Stimulated activated CD4-positive, alpha-beta T cell treated with anti-CD3 and anti-CD28 coated beads, Interleukin-1b, Interleukin-23, amount 100 ng/mL, for 48 hours (primary cell): ENCODE measurements around the gene LRRC75B.
"Not testable (repeated sequence)": the region's sequence is repeated elsewhere in the genome, so short reads cannot be mapped to it uniquely, and the experiment has no call there.

Source experiments
- DNase-seq: peaks from one replicate; pipeline ENCODE4 v3.0.0-alpha.2; 2020

The LRRC75B gene

GRCh38 chr22:24592851-24593558 lies at the start of gene LRRC75B:
Gene LRRC75B, minus strand, starts transcription at chr22:24593073. Its CDS starts 34 bp downstream, at chr22:24593039.
- DNase-seq, result peak; percentile 28

GRCh38 chr22:24642307-24642706 lies 49.4 kb upstream of the LRRC75B start:
- DNase-seq, result not testable (repeated sequence)

- DNase-seq, result not testable (repeated sequence)
Measured at GRCh38 chr22:24636513-24636912, 43.6 kb upstream of the LRRC75B start.

- DNase-seq, result not testable (repeated sequence)
Measured at GRCh38 chr22:24634776-24635389, 42.0 kb upstream of the LRRC75B start.

GRCh38 chr22:24633231-24634023 lies 40.6 kb upstream of the LRRC75B start:
- not testable (repeated sequence) for DNase-seq

GRCh38 chr22:24632642-24633041 lies 39.8 kb upstream of the LRRC75B start:
- not testable (repeated sequence) for DNase-seq

- not testable (repeated sequence) for DNase-seq
Measured at GRCh38 chr22:24631430-24632122, 38.7 kb upstream of the LRRC75B start.

- DNase-seq, result not testable (repeated sequence)
Measured at GRCh38 chr22:24630812-24631427, 38.0 kb upstream of the LRRC75B start.

GRCh38 chr22:24629069-24629468 lies 36.2 kb upstream of the LRRC75B start:
- DNase-seq, result not testable (repeated sequence)

- DNase-seq, result not testable (repeated sequence)
Measured at GRCh38 chr22:24627911-24628310, 35.0 kb upstream of the LRRC75B start.

GRCh38 chr22:24622596-24622995 lies 29.7 kb upstream of the LRRC75B start:
- DNase-seq, result not testable (repeated sequence)

GRCh38 chr22:24621244-24621643 lies 28.4 kb upstream of the LRRC75B start:
- DNase-seq, result not testable (repeated sequence)

- DNase-seq, result not testable (repeated sequence)
Measured at GRCh38 chr22:24614794-24615193, 21.9 kb upstream of the LRRC75B start.

GRCh38 chr22:24609888-24610287 lies 17.0 kb upstream of the LRRC75B start:
- not testable (repeated sequence) for DNase-seq

GRCh38 chr22:24608327-24608726 lies 15.5 kb upstream of the LRRC75B start:
- DNase-seq, result not testable (repeated sequence)

GRCh38 chr22:24607429-24607983 lies 14.6 kb upstream of the LRRC75B start:
- DNase-seq, result peak; percentile 77

GRCh38 chr22:24606340-24606739 lies 13.5 kb upstream of the LRRC75B start:
- DNase-seq, result not testable (repeated sequence)

- not testable (repeated sequence) for DNase-seq
Measured at GRCh38 chr22:24603770-24604629, 11.1 kb upstream of the LRRC75B start.

- not testable (repeated sequence) for DNase-seq
Measured at GRCh38 chr22:24602847-24603769, 10.2 kb upstream of the LRRC75B start, which contains the start of gene GGT1. Gene GGT1, plus strand, starts transcription at chr22:24603193. Its CDS starts 7,889 bp downstream, at chr22:24611082.
